Hematopoietic multipotent progenitor cell treated with erythropoietin and hydrocortisone succinate and interleukin-3 and kit ligand, for 6 days (in vitro differentiated cells): ENCODE results near the gene PKN1.
"Not testable (repeated sequence)": the region's sequence is repeated elsewhere in the genome, so short reads cannot be mapped to it uniquely, and the experiment has no call there.

ENCODE experiments used
- DNase-seq: peaks from one replicate; pipeline ENCODE4 v3.0.0-alpha.2; 2015

The PKN1 gene

DNA sequence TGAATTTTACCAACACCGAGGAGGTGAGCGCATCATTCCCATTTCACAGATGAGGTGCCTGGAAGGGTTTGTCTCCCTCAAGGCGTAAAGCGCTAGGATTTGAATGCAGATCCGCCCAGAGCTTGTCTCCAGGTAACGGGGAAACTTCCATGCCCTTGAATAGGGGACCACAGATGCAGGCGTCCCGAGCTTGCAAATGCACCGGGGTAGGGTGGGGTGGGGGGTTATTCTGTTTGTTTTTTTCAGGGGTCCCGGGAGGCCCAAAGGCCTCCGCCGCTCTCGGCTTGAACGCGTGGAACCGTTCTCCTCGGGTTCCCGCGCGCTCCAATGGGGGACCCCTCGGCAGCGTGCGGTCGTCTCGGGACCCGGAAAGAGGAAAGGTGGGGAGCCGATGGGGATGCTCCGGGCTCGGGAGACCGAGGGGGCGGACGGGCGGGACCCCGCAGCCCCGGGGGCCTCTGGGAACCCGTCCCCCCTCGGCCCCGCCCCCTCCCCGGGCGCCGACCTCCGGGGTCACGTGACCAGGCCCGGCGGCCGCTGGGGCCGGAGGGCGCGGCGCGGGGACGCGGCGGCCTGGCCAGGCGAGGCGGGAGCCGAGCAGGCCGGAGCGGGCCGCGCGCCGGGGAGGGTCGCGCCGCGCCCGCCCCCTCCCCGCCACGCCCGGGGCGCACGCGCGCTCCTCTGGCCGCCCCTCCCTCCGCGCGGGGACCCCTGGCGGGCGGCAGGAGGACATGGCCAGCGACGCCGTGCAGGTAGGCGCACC is at the start of gene PKN1:
Gene PKN1, plus strand, starts transcription at position 516 of the 763 bp plus-strand sequence. Its CDS starts 216 bp downstream, at position 732.
- peak; percentile 70 for DNase-seq

DNA sequence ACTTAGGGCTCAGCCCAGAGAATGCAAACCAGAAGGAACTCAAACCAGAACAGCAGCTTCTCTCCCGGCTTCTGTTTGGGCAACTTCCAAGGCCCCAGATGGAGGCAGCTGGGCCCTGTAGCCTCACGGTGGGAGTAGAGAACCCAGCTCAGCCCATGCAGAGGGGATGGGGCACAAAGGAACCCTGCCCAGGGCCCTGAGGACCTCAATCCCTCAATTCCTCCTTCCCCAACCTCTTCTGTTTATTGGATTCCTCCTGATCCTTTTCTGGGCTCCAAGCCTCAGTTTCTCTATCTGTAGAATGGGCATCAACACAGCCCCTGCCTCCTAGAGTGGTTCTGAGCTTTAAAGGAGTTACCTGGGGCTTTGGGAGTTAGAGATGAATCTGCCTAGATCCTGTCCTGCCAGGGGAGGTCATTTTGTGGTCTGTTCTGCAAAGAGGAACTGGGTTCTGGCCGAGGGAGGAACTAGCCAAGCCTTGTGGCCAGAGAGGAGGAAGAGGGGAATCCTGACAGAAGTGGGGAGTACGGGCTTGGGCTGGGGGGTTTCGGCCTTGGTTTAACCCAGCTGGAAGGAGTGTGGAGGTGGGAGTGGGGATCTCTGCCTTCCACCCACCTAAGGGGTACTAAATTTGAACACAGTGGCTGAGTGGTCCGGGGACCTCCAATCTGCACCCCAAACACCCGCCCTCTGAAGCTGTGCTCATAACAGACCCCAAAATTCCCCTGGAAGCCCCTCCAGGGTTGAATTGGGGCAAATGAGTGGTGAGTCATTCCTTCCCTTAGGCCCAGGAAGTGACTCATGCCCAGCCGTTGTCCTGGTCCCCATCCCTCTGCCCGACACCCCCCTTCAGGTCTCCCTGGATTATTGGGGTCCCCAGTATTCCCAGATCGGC is 49.2 kb upstream of the PKN1 start:
- DNase-seq: peak; percentile 66

DNA sequence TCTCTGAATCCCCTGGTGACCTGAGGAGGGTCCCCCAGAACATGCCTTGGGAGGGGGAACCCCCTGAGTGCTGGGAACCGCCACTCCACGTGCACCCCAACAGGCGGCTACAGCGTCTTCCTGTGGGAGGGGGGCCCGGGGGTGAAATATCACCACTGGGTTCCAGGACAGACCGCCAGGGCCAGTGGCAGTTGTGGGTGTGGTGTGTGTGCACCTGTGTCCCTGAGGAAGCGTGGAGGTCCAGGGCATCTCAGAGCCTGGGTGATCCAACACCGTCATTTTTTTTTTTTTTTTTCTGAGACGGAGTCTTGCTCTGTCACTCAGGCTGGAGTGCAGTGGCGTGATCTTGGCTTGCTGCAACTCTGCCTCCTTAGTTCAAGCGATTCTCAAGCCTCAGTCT is 47.6 kb upstream of the PKN1 start:
- no peak for DNase-seq

DNA sequence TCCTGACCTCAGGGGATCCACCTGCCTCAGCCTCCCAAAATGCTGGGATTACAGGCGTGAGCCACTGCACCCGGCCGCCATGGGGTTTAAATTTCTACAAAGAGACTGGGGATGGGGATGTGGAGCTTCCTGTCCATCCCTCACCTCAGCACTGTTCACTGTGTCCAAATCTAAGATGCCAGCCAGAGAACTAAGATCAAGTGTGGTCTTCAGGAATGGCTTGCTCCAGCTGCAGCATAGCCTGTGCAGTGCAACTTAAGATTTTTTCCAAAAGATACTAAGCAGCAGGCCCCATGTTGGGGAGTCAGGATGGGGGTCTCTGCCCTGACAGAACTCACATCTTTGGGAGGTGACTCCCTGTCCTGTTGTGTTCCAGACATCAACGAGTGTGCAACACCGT is 42.6 kb upstream of the PKN1 start:
- DNase-seq: no peak

DNA sequence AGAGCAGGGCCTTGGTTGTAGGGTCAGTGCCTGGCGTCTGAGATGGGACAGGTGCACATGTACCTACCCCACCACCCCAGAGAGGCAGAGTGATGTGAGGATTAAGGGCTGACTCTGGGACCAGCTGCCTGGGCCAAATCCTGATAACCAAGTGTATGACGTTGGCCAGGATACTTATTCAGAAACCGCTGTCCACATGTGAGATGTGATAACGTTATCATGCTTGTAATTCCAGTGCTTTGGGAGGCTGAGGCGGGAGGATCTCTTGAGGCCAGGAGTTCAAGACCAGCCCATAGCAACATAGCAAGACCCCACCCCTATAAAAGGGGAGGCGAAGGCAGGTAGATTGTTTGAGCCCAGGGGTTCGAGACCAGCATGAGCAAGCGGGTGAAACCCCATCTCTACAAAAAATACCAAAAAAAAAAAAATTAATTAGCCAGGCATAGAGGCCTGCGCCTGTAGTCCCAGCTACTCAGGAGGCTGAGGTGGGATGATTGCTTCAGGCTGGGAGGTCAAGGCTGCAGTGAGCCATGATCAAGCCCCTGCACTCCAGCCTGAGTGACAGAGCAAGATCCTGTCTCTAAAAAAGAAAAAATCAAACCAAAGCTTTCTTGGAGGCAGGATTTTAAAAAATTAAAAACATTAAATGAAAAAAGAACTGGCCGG is 41.8 kb upstream of the PKN1 start:
- peak; percentile 71 for DNase-seq

DNA sequence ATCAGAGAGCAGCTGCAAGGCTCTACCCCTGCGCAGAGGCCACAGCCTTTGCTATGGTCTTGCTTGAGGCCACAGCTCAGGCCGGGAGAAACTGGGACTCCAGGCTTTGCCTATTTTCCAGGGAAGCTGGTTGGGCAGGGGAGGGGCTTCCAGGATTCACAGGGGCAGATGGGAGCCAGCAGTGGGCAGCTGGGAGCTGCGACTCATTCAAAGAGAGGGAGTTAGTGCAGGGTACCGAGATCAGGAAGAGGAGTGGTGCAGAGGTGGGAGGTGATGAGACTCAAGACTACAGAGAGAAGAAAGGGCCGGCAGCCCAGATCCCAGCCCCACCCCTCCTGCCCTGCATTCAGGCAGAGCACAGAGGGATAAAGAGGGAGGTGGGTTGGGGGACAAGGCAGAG is 39.8 kb upstream of the PKN1 start:
- peak; percentile 0 for DNase-seq

DNA sequence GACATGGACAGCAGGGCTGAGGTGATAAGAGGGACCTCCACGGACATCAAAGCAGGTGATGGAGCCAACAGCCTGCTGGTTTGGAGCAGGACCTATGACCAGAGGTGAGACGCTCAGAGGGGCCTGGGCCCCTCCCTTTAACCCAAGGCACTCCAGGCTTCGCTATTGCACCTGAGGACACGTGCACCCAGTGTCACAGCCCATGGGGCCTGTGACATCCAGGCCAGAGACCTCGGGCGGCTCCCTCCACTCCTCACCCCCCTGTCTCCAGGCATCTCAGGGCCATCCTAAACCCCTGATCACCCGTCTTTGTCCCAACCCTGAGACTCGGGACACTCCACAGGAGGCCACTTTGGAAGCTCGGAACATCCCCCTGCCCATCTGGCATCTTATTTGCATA is 38.9 kb upstream of the PKN1 start:
- DNase-seq: no peak

DNA sequence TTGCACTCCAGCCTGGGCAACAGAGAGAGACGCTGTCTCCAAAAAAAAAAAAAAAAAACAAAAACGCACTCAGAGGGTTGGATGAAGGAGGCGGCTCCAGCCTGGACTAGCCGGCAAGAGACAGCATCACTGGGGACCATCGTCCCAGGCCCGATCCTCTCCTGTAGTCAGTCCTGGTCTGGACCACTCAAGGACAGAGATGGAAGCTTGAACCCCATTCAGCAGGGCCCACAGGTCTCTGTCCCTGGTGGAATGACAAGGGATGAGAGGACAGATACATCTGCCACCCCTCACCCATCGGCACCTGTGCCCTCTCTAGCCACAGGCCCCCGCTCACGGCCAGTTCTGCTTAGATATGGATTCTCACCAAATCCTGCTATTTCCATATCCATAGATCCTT is 37.8 kb upstream of the PKN1 start:
- no peak for DNase-seq

DNA sequence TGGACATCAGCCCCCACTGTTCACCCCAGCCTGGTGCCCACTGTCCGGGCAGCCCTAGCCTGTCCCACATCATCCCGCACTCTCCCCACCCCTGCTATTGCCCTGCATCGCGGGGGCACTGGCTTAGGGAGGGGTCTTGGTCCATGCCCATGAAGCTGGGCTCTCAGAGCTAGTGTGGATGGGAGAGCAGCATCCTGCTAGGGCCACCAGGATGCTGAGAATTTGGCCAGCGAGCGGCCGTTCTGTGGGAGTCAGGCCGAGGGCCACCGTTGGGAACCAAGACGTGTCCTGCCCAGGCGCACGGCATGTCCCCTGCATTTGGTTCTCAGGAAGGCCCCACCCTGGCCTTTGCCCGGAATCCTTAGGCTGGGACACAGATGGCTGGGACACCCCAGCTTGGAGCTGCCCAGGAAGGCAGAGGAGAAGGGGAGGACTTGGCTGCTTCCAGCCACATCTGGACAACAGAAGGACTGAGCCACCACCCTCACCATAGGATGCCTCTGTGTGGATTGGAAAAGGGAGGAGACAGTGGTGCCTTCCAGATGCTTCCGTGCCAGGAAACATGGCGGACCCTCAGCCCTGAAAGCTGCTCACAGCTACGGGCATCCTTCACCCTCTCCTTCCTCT is 37.3 kb upstream of the PKN1 start:
- DNase-seq: no peak

DNA sequence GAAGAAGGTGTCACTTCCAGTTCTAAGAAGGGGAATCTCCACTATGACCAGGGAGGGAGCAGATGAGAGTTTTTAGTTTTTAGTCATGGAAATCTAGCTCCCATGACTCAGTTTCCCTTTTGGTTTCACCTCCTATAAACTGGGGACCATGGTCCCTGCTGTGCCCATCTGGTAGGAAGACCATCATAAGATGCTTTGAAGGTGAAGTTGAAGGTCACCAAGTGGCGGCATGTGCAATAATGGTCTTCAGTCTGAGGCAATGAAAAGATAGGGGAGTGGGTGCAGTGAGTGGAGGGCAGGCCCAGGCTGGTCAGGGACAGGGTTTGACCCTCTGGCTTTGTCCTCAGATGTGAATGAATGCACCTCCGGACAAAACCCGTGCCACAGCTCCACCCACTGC is 36.4 kb upstream of the PKN1 start:
- not testable (repeated sequence) for DNase-seq

DNA sequence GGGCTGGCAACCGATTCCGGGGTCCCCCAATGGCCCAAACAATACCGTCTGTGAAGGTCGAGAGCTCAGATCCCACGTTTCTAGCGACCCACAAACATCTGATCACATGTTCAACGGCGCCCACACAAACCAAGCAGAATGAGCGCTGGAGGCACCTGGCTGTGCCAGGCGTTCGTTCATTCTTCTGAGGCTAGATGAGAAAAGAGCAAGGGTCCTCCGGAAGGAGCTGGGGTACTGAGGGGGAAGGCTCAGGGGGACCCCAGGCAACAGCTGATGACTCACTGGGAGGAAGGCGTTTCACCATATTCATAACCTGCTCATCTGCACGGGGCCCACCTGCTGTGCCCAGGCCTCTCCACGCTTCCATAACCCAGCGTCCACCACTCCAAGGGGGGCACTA is 35.9 kb upstream of the PKN1 start:
- DNase-seq: not testable (repeated sequence)

DNA sequence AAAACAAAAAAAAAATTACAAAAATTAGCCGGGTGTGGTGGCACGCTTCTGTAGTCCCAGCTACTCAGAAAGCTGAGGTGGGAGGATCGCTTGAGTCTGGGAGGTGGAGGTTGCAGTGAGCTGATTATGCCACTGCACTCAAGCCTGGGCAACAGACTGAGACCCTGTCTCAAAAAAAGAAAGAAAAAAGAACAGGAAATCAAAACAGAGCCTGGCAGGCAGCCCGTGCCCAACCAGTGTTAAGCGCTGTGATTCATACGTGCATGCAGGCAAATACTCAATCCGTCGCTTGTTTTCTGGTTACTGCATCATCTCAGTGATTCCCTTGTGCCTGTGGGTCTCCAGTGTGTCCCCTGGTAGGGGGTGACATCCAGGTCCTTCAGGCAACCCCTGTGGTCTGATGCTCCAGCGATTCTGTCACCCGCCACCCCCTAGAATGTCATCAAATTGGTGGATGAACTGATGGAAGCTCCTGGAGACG is 32.1 kb upstream of the PKN1 start:
- DNase-seq: no peak

DNA sequence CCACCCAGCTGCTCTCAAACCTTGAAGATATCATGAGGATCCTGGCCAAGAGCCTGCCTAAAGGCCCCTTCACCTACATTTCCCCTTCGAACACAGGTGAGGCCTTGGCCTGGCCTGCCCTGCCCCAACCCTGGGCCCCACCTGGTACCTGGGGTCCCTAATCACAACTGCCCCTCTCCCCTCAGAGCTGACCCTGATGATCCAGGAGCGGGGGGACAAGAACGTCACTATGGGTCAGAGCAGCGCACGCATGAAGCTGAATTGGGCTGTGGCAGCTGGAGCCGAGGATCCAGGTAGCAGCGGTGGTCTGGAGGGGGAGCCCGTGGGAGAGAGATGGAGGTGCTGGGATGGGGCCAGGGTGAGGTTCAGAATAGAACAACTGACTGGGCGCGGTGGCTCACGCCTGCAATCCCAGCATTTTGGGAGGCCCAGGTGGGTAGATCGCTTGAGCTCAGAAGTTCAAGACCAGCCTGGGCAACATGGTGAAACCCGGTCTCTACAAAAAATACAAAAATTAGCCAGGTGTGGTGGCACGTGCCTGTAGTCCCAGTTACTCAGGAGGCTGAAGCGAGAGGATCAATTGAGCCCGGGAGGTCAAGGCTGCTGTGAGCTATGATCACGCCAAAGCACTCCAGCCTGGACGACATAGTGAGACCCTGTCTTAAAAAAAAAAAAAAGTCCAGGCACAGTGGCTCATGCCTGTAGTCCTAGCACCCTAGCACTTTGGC is 31.5 kb upstream of the PKN1 start:
- no peak for DNase-seq

DNA sequence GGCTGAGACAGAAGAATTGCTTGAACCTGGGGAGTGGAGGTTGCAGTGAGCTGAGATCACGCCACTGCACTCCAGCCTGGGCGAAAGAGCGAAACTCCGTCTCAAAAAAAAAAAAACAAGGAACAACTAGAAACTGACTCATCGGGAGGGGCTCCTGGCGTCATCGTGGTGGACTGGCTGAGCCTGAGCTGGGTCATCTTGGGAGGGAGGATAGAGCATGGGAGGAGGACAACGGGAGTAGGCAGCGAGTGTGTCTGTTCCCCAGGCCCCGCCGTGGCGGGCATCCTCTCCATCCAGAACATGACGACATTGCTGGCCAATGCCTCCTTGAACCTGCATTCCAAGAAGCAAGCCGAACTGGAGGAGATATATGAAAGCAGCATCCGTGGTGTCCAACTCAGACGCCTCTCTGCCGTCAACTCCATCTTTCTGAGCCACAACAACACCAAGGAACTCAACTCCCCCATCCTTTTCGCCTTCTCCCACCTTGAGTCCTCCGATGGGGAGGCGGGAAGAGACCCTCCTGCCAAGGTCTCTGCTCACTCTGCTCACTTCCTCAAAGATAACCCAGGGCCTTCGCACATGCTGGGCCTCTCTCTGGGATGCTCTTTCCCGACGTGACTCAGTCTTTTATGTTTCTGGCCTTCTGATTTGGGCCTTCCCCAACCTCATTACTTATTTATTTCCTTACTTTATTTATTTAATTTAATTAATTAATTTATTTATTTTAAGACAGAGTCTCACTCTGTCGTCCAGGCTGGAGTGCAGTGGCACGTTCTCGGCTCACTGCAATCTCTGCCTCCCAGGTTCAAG is 30.6 kb upstream of the PKN1 start:
- peak; percentile 2 for DNase-seq

DNA sequence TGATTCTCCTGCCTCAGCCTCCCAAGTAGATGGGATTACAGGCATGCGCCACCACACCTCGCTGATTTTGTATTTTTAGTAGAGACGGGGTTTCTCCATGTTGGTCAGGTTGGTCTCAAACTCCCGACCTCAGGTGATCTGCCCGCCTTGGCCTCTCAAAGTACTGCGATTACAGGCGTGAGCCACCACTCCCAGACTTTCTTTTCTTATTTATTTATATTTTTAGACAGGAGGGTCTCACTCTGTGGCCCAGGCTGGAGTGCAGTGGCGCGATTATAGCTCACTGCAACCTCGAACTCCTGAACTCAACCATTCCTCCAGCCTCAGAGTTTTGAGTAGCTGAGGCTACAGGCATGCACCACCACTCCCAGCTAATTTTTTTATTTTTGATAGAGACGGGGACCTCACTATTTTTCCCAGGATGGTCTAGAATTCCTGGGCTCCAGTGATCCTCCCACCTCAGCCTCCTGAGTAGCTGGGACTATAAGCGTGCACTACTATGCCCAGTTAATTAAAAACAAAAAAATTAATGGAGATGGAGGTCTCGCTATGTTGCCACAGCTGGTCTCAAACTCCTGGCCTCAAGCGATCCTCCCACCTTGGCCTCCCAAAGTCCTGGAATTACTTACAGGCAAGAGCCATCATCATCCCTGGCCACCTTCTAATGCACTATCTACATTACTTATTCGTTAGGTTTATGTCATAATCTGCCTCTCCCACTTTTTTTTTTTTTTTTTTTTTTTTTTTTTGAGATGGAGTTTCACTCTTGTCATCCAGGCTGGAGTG is 29.8 kb upstream of the PKN1 start:
- not testable (repeated sequence) for DNase-seq

DNA sequence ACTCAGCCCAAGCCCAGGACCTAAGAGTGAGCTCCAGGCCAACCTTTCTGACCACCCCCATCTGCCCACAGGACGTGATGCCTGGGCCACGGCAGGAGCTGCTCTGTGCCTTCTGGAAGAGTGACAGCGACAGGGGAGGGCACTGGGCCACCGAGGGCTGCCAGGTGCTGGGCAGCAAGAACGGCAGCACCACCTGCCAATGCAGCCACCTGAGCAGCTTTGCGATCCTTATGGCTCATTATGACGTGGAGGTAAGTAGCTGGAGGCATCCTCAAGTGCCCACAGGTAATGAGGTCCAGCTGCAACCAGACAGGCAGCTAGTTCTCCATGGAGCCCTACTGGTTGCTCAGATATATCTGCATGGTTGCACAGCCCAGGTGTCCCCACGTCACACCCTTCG is 28.8 kb upstream of the PKN1 start:
- no peak for DNase-seq

DNA sequence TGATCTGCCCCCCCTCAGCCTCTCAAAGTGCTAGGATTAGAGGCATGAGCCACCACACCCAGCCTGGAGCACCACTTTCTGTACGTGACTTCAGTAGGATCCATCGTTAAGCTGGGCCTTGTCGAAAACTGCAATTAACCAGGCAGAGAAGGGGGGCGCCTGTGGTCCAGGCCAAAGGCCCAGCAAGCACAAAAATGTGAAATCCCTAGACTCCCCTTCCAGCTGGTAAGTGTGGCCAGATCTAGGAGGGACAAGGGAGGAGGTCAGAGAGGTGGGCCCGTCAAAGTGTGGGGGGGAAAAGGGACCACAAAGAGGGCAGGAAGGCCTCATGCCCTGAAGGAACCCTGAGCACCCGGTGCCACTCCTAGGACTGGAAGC is 27.7 kb upstream of the PKN1 start:
- no peak for DNase-seq

DNA sequence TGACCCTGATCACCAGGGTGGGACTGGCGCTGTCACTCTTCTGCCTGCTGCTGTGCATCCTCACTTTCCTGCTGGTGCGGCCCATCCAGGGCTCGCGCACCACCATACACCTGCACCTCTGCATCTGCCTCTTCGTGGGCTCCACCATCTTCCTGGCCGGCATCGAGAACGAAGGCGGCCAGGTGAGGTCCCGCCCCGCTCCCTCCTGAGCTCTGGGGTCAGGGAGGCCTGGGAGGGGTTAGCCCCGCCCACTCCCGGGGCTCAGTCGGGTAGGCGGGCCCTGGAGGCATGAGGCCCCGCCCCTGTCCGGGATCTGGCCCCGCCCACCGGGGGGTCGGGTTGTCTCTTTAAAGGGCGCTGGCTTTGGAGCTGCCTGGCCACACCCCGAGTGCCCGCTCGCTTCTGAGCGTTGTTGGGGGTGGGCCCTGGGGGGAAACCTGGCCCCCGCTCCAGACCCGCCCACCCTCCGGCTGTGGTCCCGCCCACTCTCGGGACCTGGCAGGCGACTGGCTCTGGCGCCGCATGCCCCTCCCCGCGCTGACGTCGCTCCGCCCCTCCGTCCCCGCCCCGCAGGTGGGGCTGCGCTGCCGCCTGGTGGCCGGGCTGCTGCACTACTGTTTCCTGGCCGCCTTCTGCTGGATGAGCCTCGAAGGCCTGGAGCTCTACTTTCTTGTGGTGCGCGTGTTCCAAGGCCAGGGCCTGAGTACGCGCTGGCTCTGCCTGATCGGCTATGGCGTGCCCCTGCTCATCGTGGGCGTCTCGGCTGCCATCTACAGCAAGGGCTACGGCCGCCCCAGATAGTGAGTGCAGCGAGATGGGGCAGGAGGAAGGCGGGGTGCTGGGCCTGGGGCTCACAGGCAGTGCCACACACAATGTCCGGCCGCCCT is 27.1 kb upstream of the PKN1 start:
- peak; percentile 94 for DNase-seq

DNA sequence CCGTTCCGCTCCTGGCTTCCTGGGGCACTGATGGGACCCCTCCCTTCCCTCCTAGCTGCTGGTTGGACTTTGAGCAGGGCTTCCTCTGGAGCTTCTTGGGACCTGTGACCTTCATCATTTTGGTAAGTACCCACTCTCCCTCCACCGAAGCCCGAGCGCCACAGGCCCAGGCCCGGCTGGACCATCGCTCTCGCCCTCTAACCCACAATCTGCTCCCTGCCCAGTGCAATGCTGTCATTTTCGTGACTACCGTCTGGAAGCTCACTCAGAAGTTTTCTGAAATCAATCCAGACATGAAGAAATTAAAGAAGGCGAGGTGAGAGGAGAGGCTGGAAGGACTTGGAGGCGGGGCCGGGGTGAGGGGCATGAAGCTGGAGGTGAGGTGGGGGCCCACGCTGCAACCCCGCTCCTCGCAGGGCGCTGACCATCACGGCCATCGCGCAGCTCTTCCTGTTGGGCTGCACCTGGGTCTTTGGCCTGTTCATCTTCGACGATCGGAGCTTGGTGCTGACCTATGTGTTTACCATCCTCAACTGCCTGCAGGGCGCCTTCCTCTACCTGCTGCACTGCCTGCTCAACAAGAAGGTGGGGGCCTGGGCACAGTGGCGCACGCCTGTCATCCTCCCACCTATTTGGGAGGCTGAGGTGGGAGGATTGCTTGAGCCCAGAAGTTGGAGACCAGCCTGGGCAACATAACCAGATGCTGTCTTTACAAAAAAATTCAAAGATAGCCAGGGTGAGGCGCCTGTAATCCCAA is 26.3 kb upstream of the PKN1 start:
- no peak for DNase-seq
